ENCODE measurements around the gene UNKL.

UNKL gene

GRCh38 chr16:1325673-1326371 is 88.7 kb downstream of the UNKL start:
- no peak for DNase-seq (ENCODE audit: low spot score)

DNA sequence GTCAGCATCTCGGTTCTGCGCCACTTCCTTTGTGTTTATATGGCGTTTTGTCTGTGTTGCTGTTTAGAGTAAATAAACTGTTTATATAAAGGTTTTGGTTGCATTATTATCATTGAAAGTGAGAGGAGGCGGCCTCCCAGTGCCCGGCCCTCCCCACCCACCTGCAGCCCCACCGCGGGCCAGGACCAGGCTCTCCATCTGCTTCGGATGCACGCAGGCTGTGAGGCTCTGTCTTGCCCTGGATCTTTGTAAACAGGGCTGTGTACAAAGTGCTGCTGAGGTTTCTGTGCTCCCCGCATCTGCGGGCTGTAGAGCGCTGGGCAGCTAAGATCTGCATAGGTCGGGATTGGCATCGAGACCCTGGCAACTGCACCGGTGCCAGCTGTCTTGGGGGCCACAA is 89.2 kb downstream of the UNKL start:
- DNase-seq (ENCODE audit: low spot score): no peak

DNA sequence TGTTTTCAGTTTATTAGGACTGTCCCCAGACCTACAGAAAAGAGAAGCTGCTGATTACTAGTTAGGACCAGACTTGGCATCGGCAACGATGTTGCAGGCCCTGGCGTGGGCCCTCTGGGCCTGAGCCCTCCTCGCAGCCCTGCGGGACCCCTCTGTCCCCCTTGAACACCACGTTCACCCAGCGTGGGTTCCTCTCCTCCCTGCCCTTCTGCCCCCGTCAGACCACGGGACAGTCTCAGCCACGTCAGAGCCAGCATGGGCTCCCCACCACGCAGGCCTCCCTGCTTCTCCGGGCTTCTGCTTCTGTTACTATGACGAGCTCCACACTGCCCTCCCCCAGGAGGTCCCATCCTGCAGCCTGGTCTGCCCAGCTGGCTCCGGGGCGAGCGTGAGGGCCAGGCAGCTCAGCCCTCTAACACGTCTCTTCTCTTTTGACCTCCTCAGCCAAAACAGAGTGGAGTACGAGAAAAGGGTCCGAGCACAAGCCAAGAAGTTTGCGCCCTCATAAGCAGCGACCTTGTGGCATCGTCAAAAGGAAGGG is 90.1 kb downstream of the UNKL start:
- no peak for DNase-seq (ENCODE audit: low spot score)

- DNase-seq (ENCODE audit: low spot score): no peak
Measured at GRCh38 chr16:1323296-1324239, 90.9 kb downstream of the UNKL start.

GRCh38 chr16:1322407-1322806 is 92.1 kb downstream of the UNKL start:
- DNase-seq (ENCODE audit: low spot score): no peak

GRCh38 chr16:1320658-1321240 is 93.8 kb downstream of the UNKL start:
- DNase-seq (ENCODE audit: low spot score): no peak

- no peak for DNase-seq (ENCODE audit: low spot score)
Measured at GRCh38 chr16:1320097-1320496, 94.4 kb downstream of the UNKL start.

DNA sequence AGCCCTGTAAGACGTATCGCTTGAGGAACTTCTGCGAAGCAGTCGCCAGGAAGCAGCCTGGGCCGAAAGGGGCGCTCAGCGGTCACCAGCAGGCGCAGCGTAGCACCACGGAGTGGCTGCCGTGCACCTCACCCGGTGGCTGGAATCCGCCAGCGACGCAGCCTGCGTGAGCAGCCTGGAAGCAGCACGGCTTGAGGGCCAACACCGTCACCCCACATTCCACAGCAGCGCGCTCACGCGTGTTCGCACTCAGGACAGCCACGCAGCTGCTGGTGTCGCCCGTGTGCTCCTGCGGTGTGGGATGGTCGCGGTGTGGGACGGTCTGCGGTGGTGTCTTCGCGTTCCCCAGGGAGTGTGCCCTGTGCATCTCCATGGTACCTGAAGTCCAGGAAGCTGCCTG is 95.5 kb downstream of the UNKL start:
- no peak for DNase-seq (ENCODE audit: low spot score)

DNA sequence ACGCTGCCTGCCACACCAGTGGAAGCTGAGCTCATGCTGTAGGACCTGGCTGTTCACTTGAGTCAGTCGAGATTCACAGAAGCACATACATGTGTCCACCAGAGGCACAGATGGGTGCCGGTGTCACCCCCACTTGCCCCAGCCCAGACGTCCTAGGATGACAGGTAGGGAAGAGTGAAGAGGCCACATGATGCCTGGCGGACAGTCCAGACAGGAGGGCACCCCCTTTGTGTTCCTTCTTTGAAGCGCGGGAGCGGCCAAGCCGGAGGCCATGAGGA is 96.3 kb downstream of the UNKL start:
- DNase-seq (ENCODE audit: low spot score): no peak

DNA sequence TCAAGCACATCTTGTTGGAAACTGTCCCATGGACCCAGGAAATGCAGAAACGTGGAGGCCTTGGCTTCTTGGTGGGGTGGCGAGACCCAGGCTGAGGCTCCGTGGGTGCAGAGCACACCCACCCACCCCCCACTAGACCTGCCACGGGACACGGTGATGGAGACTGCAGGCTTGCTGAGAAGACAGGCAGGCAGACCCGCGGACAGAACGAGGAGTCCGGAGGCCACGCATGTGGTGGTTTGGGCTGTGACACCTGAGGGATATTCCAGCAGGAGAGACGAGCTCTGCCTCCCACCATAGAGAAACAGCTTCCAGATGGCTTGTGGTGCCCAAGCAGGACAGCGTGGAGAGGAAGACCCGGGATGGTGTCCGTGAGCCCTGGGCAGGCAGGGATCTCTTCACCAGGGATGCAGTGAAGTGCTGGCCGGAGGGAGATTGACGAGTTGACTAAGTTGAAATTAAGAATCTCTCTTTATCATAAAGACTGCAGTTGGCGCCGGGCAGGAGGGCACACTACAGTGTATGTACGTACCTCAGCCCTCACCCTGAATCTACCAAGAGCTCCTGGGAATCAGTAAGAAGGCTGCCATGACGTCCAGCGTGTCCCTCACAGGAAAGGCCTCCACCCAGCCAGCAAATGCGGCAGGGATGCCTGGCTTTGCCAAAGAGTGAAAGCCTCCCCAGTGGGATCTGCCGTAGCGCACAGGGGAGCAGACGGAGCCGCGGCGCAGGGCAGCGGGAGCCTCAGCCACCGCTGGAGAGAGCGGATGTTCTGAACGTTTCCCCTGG is 96.8 kb downstream of the UNKL start:
- DNase-seq (ENCODE audit: low spot score): no peak

DNA sequence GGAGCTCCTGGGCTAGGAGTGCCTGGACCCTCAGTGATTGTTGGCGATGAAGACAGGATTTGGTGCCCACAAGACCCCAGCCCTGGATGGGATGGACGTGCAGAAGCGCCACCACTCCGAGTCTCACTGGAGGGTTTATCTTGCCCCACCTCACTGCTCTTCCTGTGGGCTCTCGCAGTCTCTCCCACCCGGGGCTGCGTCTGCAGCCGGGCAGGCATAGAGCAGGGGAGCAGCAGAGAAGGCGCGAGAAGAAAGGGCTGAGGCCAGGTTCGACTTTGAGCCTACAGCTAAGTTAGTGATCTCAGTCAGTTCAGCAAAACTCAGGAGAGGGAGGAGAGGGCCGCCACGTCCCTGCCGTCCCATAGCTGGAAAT is 98.5 kb downstream of the UNKL start:
- no peak for DNase-seq (ENCODE audit: low spot score)

DNA sequence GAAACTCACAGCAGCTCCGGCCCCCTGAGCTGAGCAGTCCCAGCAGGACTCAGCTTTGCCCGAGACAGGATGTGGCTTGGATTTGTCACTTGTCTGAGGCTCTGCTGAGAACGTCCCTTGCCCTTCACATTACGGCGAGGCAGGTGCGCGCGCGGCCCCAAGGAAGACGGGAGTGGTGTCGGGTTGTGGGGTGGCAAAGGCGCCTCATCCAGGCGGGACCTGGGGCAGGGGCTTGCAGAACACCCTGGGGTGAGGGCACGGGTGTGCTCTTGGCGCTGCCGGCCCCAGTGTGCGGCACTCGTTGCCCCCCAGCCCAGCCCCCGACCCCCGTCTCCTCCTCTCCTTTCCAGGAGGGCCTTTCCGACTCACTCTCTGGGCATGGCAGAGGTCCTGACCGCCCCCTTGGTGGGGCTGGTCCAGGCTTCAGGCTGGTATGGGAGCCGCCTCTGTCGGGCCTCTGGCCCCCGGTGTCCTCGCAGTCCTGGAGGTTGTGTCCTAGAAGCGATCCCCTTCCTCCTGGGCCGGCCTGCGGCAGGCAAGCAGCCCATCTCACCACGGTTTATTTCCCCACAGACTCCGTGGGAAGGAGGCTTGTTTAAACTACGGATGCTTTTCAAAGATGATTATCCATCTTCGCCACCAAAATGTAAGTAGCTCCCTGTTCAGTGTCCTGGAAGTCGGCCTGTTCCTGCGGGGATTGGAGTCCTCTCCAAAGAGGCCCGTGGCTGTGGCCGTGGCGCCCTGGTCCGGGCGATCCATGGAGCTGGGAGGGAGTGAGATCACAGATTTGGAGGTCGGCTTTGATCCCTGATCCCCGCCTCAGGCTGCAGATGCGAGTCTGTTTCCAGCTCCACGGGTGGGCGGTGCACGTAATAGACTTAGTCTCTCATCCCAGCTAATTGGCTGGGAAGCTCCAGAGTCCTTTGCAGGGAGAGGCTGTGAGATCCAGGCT is 99.1 kb downstream of the UNKL start:
- no peak for DNase-seq (ENCODE audit: low spot score)

- DNase-seq (ENCODE audit: low spot score): no peak
Measured at GRCh38 chr16:1314399-1315068, 100.0 kb downstream of the UNKL start.

GRCh38 chr16:1313721-1314369 is 100.7 kb downstream of the UNKL start:
- no peak for DNase-seq (ENCODE audit: low spot score)

Data from NAMALWA (cell line).